ENCODE results near the gene CER1. TPM values are rescaled to one million over a fixed set of nuclear protein-coding genes. Genes with fewer than 3 reads are reported as not detected.
A peak's percentile ranks its signal among the peaks of the same experiment; 100 is the strongest.

The CER1 gene
- total and polyA plus RNA-seq, 2 of the 8 experiments (the other 6 are each of a cell fraction or from before 2014, with no cell fraction given): 0.26 to 3.4 TPM

GRCh38 chr9:14769230-14769571 lies 46.7 kb upstream of the CER1 start (continued):
- TF ChIP-seq CHD7 (IDR thresholded peaks at IDR 0.05; ENCODE audit: insufficient replicate concordance, low read length) (no peak), POLR2AphosphoS5 (IDR thresholded peaks at IDR 0.05; ENCODE audit: low read depth, low read length) (no peak), SP1 (IDR thresholded peaks at IDR 0.05; ENCODE audit: low read depth, low read length) (no peak), CTCF (IDR thresholded peaks at IDR 0.05; ENCODE audit: control extremely low read depth in 1 of 3, insufficient read depth in 1 of 3, low read depth in 1 of 3, low read length in 3 of 3) (peak in 2 of 3 experiments; percentile 58 to 65; a peak in 3 of 4 replicates), E2F6 (IDR thresholded peaks at IDR 0.05) (no peak), ATF3 (IDR thresholded peaks at IDR 0.05; ENCODE audit: insufficient read depth, low read depth, low read length) (no peak), RAD21 (IDR thresholded peaks at IDR 0.05 in 1 of 2, conservative IDR thresholded peaks at IDR 0.05 in 1 of 2; ENCODE audit: low read depth in 2 of 2, low read length in 2 of 2) (peak; percentile 81 to 84)
